CD4-positive, CD25-positive, alpha-beta regulatory T cell (primary cell): ENCODE data around the gene IL4R. TPM values are rescaled to one million over a fixed set of nuclear protein-coding genes. Genes with fewer than 3 reads are reported as not detected.
"Not testable (repeated sequence)": the region's sequence is repeated elsewhere in the genome, so short reads cannot be mapped to it uniquely, and the experiment has no call there.

Experiments used
- ATAC-seq, 2 donors: fragments of 150-1000 bp; cut with Tn5 transposase; one replicate each; pipeline ENCODE4 v1.10.0; 2021; ENCODE audit warnings: low read depth in 2 of 2, moderate number of reproducible peaks in 2 of 2, moderate library complexity in 1 of 2
- DNase-seq, 3 donors: peaks; one replicate each; pipeline versions ENCODE4 v3.0.0 to v3.0.0-alpha.2; 2012 to 2022; ENCODE audit warnings: mixed read lengths in 1 of 3
- H3K27ac ChIP-seq: one replicate; pipeline ENCODE4 v1.7.0; 2013; ENCODE audit warnings: mild to moderate bottlenecking, low read length; ENCODE audit not compliant: insufficient read depth, poor library complexity, severe bottlenecking
- H3K27me3 ChIP-seq: one replicate; pipeline ENCODE4 v1.7.0; 2013; ENCODE audit warnings: low read length; ENCODE audit not compliant: control insufficient read depth, insufficient read depth
- H3K36me3 ChIP-seq: one replicate; pipeline ENCODE4 v1.7.0; 2013; ENCODE audit warnings: mild to moderate bottlenecking, low read length, moderate library complexity; ENCODE audit not compliant: control insufficient read depth, insufficient read depth
- H3K4me1 ChIP-seq: 2 replicates; pipeline ENCODE4 v1.7.0; 2013; ENCODE audit warnings: mild to moderate bottlenecking, low read length; ENCODE audit not compliant: insufficient read depth, control insufficient read depth, poor library complexity, severe bottlenecking
- H3K4me3 ChIP-seq: one replicate; pipeline ENCODE4 v1.7.0; 2013; ENCODE audit warnings: low read depth, mild to moderate bottlenecking, low read length, moderate library complexity
- H3K9me3 ChIP-seq, 2 experiments: 1 replicate in 1 of 2; 2 replicates in 1 of 2; pipeline ENCODE4 v1.7.0; 2013; ENCODE audit warnings: low read length in 2 of 2, mild to moderate bottlenecking in 1 of 2, moderate library complexity in 1 of 2; ENCODE audit not compliant: control insufficient read depth in 2 of 2
- H3K27ac Mint-ChIP-seq, 3 donors: one replicate each; pipeline ENCODE4 v1.8.0; 2020 to 2022; ENCODE audit warnings: mild to moderate bottlenecking in 3 of 3, mixed read lengths in 3 of 3, moderate library complexity in 2 of 3
- H3K27me3 Mint-ChIP-seq: one replicate; pipeline ENCODE4 v1.8.0; 2022; ENCODE audit warnings: mild to moderate bottlenecking, mixed read lengths
- H3K36me3 Mint-ChIP-seq: one replicate; pipeline ENCODE4 v1.8.0; 2020; ENCODE audit warnings: mixed read lengths
- H3K4me1 Mint-ChIP-seq, 4 donors: one replicate each; pipeline ENCODE4 v1.8.0; 2020 to 2022; ENCODE audit warnings: mixed read lengths in 4 of 4, mild to moderate bottlenecking in 1 of 4
- H3K4me3 Mint-ChIP-seq, 4 donors: one replicate each; pipeline ENCODE4 v1.8.0; 2020 to 2022; ENCODE audit warnings: mild to moderate bottlenecking in 4 of 4, mixed read lengths in 4 of 4, moderate library complexity in 3 of 4
- H3K9me3 Mint-ChIP-seq, 7 donors: one replicate each; pipeline ENCODE4 v1.8.0; 2020 to 2022; ENCODE audit warnings: mixed read lengths in 7 of 7, mild to moderate bottlenecking in 3 of 7, moderate library complexity in 2 of 7
- polyA plus RNA-seq, 4 donors: library from polyadenylated mRNA; unstranded; fragments of 300-500 nt; fragmentation: Illumina TruSeq; gene quantifications; one replicate each; pipeline ENCODE4 v1.2.3, GENCODE V29; 2021
- total RNA-seq: library from RNA; stranded (reverse); gene quantifications from one replicate; pipeline ENCODE4 v1.2.3, GENCODE V29; 2022

IL4R gene
- total and polyA plus RNA-seq, 5 donors from 2014 or later = 21.2 to 160 (median 27.4) TPM

DNA sequence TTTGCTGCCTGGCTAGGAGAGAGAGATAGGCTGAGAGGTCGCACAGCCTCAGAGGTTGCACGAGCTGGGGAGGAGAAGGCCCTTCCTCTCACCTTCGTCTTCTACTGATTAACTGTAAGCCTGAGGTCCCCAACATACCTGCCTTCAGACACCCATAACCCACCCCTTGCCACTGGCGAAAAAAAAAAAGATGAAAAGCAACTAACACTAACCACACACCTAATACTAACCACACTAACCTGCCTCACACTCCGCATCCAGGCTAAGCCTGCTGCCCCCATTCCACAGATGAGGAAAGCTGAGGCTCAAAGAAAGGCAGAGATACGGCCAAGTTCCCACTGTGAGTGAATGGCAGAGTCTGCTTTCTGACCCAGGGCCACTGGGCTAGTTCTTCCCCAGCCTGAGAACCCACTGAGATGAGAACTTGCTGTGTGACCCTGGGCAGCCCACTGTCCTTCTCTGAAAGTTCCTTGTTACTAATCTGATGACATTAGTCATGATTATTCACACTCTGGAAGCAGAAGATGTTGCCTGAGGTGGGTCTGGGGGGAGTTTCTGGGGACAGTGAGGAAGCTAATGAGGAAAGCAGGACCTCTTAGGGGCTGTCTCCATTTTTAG lies 92.8 kb downstream of the IL4R start:
- Mint-ChIP-seq H3K36me3 (peaks cover 14% of the 10 kb centered on the region), H3K4me1 (peaks cover 20 to 83% (median 59%) of the 10 kb centered on the region in 4 donors), H3K27me3 (no peaks in the 10 kb centered on the region), H3K9me3 (no peaks in the 10 kb centered on the region), H3K4me3 (peak overlapping the region; percentile 95 to 98 (median 96)), H3K27ac (peak overlapping the region; percentile 93 to 100 (median 98))
- H3K9me3 ChIP-seq = no peaks in the 10 kb centered on the region
- peak overlapping the region; percentile 89 for H3K27ac ChIP-seq
- DNase-seq = no peak
- peaks cover 81% of the 10 kb centered on the region for H3K4me1 ChIP-seq
- no peak for ATAC-seq
- no peaks in the 10 kb centered on the region for H3K36me3 ChIP-seq
- H3K27me3 ChIP-seq = no peaks in the 10 kb centered on the region
- peak overlapping the region; percentile 94 for H3K4me3 ChIP-seq

DNA sequence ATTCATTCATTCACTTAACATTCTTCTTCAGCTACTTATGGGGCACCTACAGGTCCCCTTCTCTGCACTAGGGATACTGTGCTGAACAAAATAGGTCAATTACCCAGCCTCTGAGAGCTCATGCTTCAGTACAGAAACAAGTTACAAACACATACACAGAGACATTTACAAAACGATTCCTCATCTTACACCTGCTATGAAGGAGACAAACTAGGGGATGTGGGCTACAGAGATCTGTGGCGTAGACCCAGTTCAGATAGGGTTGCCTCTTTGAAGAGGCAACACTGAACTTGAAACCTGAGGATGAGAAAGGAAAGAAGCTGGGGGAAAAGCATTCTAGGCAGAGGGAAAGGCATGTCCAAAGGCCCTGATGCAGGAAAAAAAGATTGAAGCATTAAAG lies 93.4 kb downstream of the IL4R start:
- Histone ChIP-seq H3K4me1 (peaks cover 76% of the 10 kb centered on the region), H3K27ac (peak overlapping the region; percentile 89), H3K9me3 (no peaks in the 10 kb centered on the region), H3K4me3 (peak overlapping the region; percentile 94), H3K36me3 (no peaks in the 10 kb centered on the region), H3K27me3 (no peaks in the 10 kb centered on the region)
- Mint-ChIP-seq H3K4me3 (peak overlapping the region; percentile 95 to 98 (median 96)), H3K4me1 (peaks cover 24 to 83% (median 60%) of the 10 kb centered on the region in 4 donors), H3K27ac (peak overlapping the region; percentile 93 to 100 (median 98)), H3K27me3 (no peaks in the 10 kb centered on the region), H3K36me3 (peaks cover 19% of the 10 kb centered on the region), H3K9me3 (peaks cover 0 to 4% (median 0%) of the 10 kb centered on the region in 7 donors)
- ATAC-seq (peak; percentile 35 to 39), DNase-seq (peak in 2 of 3 donors; percentile 40 to 68)

DNA sequence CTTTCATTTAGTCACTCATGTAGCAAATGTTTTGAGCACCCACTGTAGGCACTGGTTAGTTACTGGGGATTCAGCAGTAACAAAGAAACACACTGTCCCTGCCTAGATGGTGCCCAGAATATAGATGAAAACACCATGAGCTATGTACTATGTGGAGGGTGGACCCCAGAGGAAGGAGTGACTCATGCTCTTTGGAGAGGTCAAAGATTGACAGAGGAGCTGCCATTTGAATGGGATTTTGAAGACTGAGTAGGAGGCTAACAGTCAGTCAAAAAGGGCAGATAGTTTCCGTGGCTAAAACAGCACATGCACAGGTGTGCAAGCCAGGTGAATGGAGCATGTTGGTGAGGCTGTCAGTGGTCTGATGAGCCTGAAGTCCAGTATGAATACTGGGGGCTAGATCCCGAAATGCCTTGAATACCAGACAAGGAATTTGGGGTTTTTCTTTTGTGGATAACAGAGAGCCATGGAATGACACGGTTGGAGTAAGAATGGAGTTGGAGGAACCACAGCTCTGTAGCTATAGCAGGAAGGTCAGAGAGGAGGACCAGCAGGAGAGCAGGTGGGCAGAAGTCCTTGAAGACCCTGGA lies 94.3 kb downstream of the IL4R start:
- Mint-ChIP-seq H3K4me1 (peaks cover 34 to 87% (median 66%) of the 10 kb centered on the region in 4 donors), H3K36me3 (peaks cover 25% of the 10 kb centered on the region)

DNA sequence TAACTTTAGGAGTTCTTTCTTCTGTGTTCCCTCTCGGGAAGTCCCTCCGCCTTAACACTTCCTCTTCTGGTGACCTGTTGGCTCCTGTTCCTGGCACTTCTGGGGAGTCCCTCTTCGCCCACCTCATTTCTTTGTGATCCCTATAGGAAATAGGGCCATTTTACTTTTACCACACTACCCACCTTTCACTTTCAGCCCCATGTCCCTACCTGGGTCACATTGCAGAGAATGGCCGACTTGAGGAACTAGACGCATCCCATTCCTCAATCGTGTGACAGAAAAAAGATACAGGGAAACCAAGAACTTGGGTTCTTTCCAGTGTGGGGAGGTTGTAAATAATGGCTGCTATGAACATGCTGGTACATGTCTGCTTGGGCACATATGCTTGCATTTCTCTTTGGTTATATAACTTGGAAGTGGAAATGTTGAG lies 94.8 kb downstream of the IL4R start:
- Mint-ChIP-seq H3K4me1 (peaks cover 39 to 90% (median 68%) of the 10 kb centered on the region in 4 donors), H3K27ac (peak overlapping the region; percentile 93 to 100 (median 98)), H3K4me3 (peak overlapping the region; percentile 95 to 98 (median 96)), H3K27me3 (no peaks in the 10 kb centered on the region), H3K9me3 (peaks cover 0 to 11% (median 0%) of the 10 kb centered on the region in 7 donors), H3K36me3 (peaks cover 25% of the 10 kb centered on the region)
- no peak for ATAC-seq
- Histone ChIP-seq H3K4me1 (peaks cover 78% of the 10 kb centered on the region), H3K9me3 (no peaks in the 10 kb centered on the region), H3K27me3 (no peaks in the 10 kb centered on the region), H3K27ac (peak overlapping the region; percentile 89), H3K4me3 (peak overlapping the region; percentile 94), H3K36me3 (no peaks in the 10 kb centered on the region)
- no peak for DNase-seq

More for the DNA sequence above, 94.3 kb downstream of the IL4R start:
- Mint-ChIP-seq H3K9me3 (peaks cover 0 to 9% (median 0%) of the 10 kb centered on the region in 7 donors), H3K4me3 (peak overlapping the region; percentile 95 to 98 (median 96)), H3K27me3 (no peaks in the 10 kb centered on the region), H3K27ac (peak overlapping the region; percentile 93 to 100 (median 98))
- H3K36me3 ChIP-seq = no peaks in the 10 kb centered on the region
- H3K9me3 ChIP-seq = no peaks in the 10 kb centered on the region
- H3K4me3 ChIP-seq = peak overlapping the region; percentile 94
- H3K27ac ChIP-seq = peak overlapping the region; percentile 89
- no peaks in the 10 kb centered on the region for H3K27me3 ChIP-seq
- H3K4me1 ChIP-seq = peaks cover 77% of the 10 kb centered on the region
- DNase-seq (peak in 2 of 3 donors; percentile 20 to 61), ATAC-seq (peak; percentile 59 to 61)

DNA sequence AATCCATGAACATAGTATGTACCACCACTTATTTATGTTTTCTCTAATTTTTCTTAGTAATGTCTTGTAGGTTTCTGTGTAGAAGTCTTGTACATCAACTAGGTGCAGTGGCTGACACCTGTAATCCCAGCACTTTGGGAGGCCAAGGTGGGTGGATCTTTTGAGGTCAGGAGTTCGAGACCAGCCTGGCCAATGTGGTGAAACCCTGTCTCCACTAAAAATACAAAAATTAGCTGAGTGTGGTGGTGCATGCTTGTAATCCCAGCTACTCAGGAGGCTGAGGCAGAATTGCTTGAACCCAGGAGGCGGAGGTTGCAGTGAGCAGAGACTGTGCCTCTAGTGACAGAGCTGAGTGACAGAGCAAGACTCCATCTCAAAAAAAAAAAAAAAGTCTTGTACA lies 96.2 kb downstream of the IL4R start:
- H3K4me1 ChIP-seq = peaks cover 77% of the 10 kb centered on the region
- Mint-ChIP-seq H3K9me3 (peaks cover 0 to 11% (median 0%) of the 10 kb centered on the region in 7 donors), H3K4me1 (peaks cover 51 to 90% (median 71%) of the 10 kb centered on the region in 4 donors), H3K36me3 (peaks cover 26% of the 10 kb centered on the region), H3K27ac (peak overlapping the region; percentile 31 to 91 (median 85)), H3K4me3 (peak overlapping the region; percentile 57 to 88 (median 68))
- H3K27me3 Mint-ChIP-seq, H3K36me3 ChIP-seq, ATAC-seq, DNase-seq, H3K27me3 ChIP-seq, H3K9me3 ChIP-seq: not testable (repeated sequence)
- peak overlapping the region; percentile 89 for H3K27ac ChIP-seq
- H3K4me3 ChIP-seq = peak overlapping the region; percentile 54

DNA sequence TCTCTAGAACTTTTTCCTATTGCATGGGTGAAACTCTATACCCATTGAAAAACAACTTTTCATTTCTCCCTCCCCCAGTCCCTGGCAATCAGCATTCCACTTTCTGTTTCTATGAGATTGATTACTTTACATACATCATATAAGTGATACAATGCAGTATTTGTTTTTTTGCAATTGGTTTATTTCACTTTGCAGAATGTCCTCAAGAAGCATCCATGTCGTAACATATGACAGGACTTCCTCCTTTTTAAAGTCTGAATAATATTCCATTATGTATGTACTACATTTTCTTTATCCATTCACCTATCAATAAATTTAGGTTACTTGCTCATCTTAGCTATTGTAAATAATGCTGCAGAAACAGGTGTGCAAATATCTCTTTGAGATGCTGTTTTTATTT lies 97.0 kb downstream of the IL4R start:
- Mint-ChIP-seq H3K27ac (peak overlapping the region; percentile 31 to 91 (median 85)), H3K27me3 (no peaks in the 10 kb centered on the region), H3K36me3 (peaks cover 28% of the 10 kb centered on the region), H3K4me3 (peak overlapping the region; percentile 34 to 73 (median 60)), H3K4me1 (peaks cover 53 to 94% (median 76%) of the 10 kb centered on the region in 4 donors), H3K9me3 (peaks cover 0 to 11% (median 0%) of the 10 kb centered on the region in 7 donors)
- Histone ChIP-seq H3K27ac (peak overlapping the region; percentile 56), H3K36me3 (peaks cover 4% of the 10 kb centered on the region), H3K27me3 (no peaks in the 10 kb centered on the region), H3K4me1 (peaks cover 73% of the 10 kb centered on the region), H3K9me3 (no peaks in the 10 kb centered on the region), H3K4me3 (peak overlapping the region; percentile 54)
- ATAC-seq (no peak), DNase-seq (no peak)

DNA sequence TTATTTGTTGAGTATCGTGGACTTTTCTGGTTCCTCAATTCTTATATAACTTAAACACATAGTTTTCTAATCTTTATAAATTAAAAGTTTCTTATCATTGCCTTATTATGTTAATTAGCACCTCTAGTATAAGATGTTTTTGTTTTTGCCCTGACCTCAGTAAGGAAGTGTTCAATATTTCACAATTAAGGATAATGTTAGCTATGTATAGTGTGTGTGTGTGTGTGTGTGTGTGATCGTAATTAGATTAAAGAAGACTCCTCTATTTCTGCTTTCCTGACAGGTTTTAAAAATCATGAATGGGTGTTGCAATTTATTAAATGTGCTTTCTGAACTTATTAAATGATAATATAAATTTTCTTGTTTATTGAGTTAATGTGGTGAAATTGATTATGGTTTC lies 100.2 kb downstream of the IL4R start:
- H3K4me3 ChIP-seq = peak overlapping the region; percentile 52
- peak overlapping the region in 3 of 4 donors; percentile 61 to 80 (median 62) for H3K4me3 Mint-ChIP-seq
- peaks cover 48 to 80% (median 61%) of the 10 kb centered on the region in 4 donors for H3K4me1 Mint-ChIP-seq
- no peak for ATAC-seq
- H3K9me3 ChIP-seq = no peaks in the 10 kb centered on the region
- peaks cover 24% of the 10 kb centered on the region for H3K36me3 ChIP-seq
- no peaks in the 10 kb centered on the region for H3K27me3 Mint-ChIP-seq
- no peaks in the 10 kb centered on the region for H3K27me3 ChIP-seq
- H3K27ac Mint-ChIP-seq = peak overlapping the region; percentile 15 to 60 (median 34)
- H3K4me1 ChIP-seq = peaks cover 53% of the 10 kb centered on the region
- peaks cover 31% of the 10 kb centered on the region for H3K36me3 Mint-ChIP-seq
- no peak for DNase-seq
- peaks cover 0 to 11% (median under 1%) of the 10 kb centered on the region in 7 donors for H3K9me3 Mint-ChIP-seq
- H3K27ac ChIP-seq = no peak overlapping the region
